HFFc6 (cell line): ENCODE results near the gene PABPC4L. TPM values are rescaled to one million over a fixed set of nuclear protein-coding genes. Genes with fewer than 3 reads are reported as not detected.
"Not testable (repeated sequence)": the region's sequence is repeated elsewhere in the genome, so short reads cannot be mapped to it uniquely, and the experiment has no call there.

ENCODE experiments used
- DNase-seq: peaks from one replicate; pipeline ENCODE4 v3.0.0-alpha.2; 2018
- H3K27ac Mint-ChIP-seq: 2 replicates; pipeline ENCODE4 v1.8.0; 2020; ENCODE audit warnings: mild to moderate bottlenecking, mixed read lengths
- H3K27me3 Mint-ChIP-seq: 2 replicates; pipeline ENCODE4 v1.8.0; 2021; ENCODE audit warnings: mild to moderate bottlenecking, moderate library complexity, mixed read lengths; ENCODE audit not compliant: insufficient read depth
- H3K36me3 Mint-ChIP-seq: 2 replicates; pipeline ENCODE4 v1.8.0; 2021; ENCODE audit warnings: low read depth, mixed read lengths
- H3K4me1 Mint-ChIP-seq: 2 replicates; pipeline ENCODE4 v1.8.0; 2020; ENCODE audit warnings: low read depth, mixed read lengths
- H3K4me3 Mint-ChIP-seq: 2 replicates; pipeline ENCODE4 v1.8.0; 2020; ENCODE audit warnings: mild to moderate bottlenecking, moderate library complexity, mixed read lengths
- H3K9me3 Mint-ChIP-seq: 2 replicates; pipeline ENCODE4 v1.8.0; 2020; ENCODE audit warnings: mild to moderate bottlenecking, mixed read lengths
- total RNA-seq, 6 experiments: library from RNA; stranded (reverse); fragmentation: NEBNext Ultra II Directional; extraction: Animal tissue kit (Norgen Biotek cat#: 25700); gene quantifications; 2 replicates in 1 of 6; 3 replicates in 5 of 6; pipeline ENCODE4 v1.2.3, GENCODE V29; 2021
- TF ChIP-seq, protein P1 (sequence below): fragments of 200-600 bp; sonication (generic); IDR thresholded peaks from 2 replicates; pipeline ENCODE4 v1.5.0; 2021; ENCODE audit warnings: antibody characterized with exemption, mild to moderate bottlenecking

The PABPC4L gene
- total RNA-seq, 6 experiments from 2014 or later: 0.61 to 2.9 (median 0.67) TPM

DNA sequence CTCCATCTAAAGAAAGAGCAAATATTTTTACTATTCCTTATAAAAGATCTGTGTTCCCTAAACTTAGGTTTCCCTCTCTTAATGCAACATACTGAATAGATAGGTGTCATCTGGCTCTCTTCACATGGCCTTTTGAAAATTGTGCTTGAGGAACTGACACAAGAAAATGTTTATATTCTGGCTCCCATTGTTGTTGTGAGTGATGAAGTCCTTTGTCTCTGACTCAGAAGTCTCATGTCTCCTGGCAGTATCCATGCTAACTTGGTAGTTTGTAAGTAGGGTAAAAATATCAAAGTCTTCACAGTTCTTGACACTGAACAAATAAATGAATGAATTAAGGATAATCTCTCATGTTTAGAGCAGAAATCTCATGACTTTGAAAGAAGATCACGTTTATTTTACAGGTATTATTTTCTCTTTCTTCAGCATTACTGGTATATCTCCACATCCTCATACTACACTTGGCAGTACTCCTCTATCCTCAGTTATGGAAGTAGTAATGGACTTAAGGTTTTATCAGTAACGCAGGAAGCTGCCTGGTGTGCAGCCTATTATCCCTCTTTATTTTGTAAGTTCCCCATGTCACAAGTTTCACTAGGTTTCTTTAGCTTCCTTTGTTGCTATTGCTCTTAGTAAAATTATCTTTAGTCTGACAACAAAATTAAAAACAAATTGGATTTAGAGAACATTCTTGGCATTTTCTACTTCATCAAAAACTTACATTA, 14.2 kb upstream of the PABPC4L start:
- H3K4me1 Mint-ChIP-seq: peaks cover 28% of the 10 kb centered on the region
- H3K27ac Mint-ChIP-seq: peak overlapping the region; percentile 75
- H3K36me3 Mint-ChIP-seq: peaks cover 4% of the 10 kb centered on the region; the same call in 1 of the 2 replicates
- H3K27me3 Mint-ChIP-seq: no peaks in the 10 kb centered on the region
- TF ChIP-seq, protein P1, sequence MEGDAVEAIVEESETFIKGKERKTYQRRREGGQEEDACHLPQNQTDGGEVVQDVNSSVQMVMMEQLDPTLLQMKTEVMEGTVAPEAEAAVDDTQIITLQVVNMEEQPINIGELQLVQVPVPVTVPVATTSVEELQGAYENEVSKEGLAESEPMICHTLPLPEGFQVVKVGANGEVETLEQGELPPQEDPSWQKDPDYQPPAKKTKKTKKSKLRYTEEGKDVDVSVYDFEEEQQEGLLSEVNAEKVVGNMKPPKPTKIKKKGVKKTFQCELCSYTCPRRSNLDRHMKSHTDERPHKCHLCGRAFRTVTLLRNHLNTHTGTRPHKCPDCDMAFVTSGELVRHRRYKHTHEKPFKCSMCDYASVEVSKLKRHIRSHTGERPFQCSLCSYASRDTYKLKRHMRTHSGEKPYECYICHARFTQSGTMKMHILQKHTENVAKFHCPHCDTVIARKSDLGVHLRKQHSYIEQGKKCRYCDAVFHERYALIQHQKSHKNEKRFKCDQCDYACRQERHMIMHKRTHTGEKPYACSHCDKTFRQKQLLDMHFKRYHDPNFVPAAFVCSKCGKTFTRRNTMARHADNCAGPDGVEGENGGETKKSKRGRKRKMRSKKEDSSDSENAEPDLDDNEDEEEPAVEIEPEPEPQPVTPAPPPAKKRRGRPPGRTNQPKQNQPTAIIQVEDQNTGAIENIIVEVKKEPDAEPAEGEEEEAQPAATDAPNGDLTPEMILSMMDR: no peak
- H3K9me3 Mint-ChIP-seq: peaks cover 4% of the 10 kb centered on the region; the same call in 1 of the 2 replicates
- H3K4me3 Mint-ChIP-seq: peak overlapping the region; percentile 14; the same call in 1 of the 2 replicates
- DNase-seq: peak; percentile 9

- H3K36me3 Mint-ChIP-seq, H3K4me1 Mint-ChIP-seq, DNase-seq, H3K27me3 Mint-ChIP-seq, H3K27ac Mint-ChIP-seq, H3K4me3 Mint-ChIP-seq: not testable (repeated sequence)
- H3K9me3 Mint-ChIP-seq: peaks cover 20% of the 10 kb centered on the region
Measured at GRCh38 chr4:134207955-134208354, 6.4 kb upstream of the PABPC4L start.

DNA sequence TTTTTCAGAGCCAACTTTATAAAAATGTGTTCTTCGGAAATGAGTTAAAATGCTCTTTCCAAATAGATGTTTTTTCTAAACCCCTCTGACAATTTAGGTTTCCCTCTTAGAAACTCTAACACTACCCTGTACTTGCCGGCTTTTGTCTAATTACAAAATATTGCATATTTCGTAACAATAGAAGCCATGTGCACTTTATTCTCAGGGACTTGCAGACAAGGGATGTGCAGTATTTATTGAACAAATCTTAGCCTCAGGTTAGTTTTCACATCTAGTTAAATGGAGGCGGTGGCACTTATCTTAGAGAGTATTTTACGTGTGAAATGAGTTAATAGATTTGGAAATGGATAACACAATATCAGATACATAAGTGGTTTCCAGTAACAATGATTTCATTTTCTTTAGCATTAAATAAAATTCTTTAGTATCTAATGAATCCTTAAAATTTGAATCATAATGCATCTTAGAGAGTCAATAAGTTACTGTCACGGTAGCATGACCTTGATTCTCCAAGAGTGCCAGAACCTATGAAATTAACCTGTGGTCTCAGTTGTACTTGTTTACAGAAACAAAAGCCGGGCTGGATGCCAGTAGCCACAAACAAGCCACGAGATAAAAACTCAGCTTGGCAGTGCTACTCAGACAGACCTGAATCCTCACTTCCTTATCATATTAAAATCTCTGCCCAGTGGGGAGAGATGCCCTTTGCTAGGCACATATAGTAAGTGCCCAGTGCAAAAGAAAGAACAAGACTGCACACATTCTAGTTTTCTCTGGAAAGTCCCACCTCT, 772 bp upstream of the PABPC4L start:
- DNase-seq: peak; percentile 20
- Mint-ChIP-seq H3K4me3 (peak overlapping the region; percentile 34), H3K4me1 (peaks cover 23% of the 10 kb centered on the region), H3K27ac (no peak overlapping the region; the same call in 1 of the 2 replicates), H3K27me3 (no peaks in the 10 kb centered on the region), H3K36me3 (peaks cover 10% of the 10 kb centered on the region; the same call in 1 of the 2 replicates), H3K9me3 (peaks cover 11% of the 10 kb centered on the region)
- TF ChIP-seq, protein P1: no peak

GRCh38 chr4:134200811-134201215, 776 bp downstream of the PABPC4L start:
- peak overlapping the region; percentile 82 for H3K4me3 Mint-ChIP-seq

DNA sequence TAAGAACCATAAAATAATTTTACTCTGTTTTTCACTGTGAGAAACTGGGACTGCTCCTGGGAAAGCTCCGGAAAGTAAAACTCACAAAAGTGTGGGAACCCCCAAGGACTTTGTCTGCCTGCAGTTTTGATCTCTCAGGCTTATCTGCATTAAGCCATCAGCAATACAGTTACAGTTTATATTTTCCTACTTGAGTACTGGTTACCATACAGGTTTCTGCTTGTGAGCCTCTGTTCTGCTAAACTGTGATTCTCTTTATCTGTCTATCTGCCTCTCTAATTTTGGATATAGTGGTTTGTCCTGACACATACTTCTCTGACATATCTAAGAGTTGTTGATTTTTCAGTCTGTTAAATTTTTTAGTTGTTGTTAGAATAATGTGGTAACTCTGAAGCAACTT, 11.6 kb downstream of the PABPC4L start:
- Mint-ChIP-seq H3K27me3 (no peaks in the 10 kb centered on the region), H3K4me3 (no peak overlapping the region), H3K36me3 (no peaks in the 10 kb centered on the region), H3K27ac (no peak overlapping the region), H3K9me3 (peaks cover 10% of the 10 kb centered on the region), H3K4me1 (no peaks in the 10 kb centered on the region)
- TF ChIP-seq, protein P1: no peak
- DNase-seq: no peak

More at GRCh38 chr4:134200811-134201215, 776 bp downstream of the PABPC4L start:
- peaks cover 23% of the 10 kb centered on the region for H3K4me1 Mint-ChIP-seq
- DNase-seq: no peak
- no peaks in the 10 kb centered on the region for H3K27me3 Mint-ChIP-seq
- TF ChIP-seq, protein P1: no peak
- peaks cover 9% of the 10 kb centered on the region; the same call in 1 of the 2 replicates for H3K36me3 Mint-ChIP-seq
- peaks cover 5% of the 10 kb centered on the region; the same call in 1 of the 2 replicates for H3K9me3 Mint-ChIP-seq
- peak overlapping the region; percentile 80 for H3K27ac Mint-ChIP-seq

DNA sequence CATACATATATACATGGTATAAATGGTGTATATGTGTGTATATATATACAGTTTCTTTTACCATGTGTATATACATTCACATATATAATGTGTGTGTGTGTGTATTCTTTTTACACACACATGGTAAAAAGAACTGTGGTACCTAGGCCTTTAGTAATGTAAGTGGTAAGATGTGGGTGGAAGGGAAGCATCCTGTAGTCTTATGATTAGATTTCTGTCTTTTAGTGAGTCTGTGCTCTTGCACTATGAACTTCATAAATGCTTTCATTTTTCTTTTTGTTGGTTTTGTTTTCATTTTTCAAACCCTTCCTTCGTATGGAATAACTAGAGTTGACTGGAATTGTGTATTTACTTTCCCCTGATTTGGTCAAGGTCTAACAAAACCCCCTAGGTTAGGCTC, 12.1 kb downstream of the PABPC4L start:
- no peak overlapping the region for H3K4me3 Mint-ChIP-seq
- no peaks in the 10 kb centered on the region for H3K36me3 Mint-ChIP-seq
- no peak for DNase-seq
- H3K27me3 Mint-ChIP-seq: no peaks in the 10 kb centered on the region
- H3K4me1 Mint-ChIP-seq: no peaks in the 10 kb centered on the region
- no peak overlapping the region for H3K27ac Mint-ChIP-seq
- TF ChIP-seq, protein P1: no peak
- H3K9me3 Mint-ChIP-seq: peaks cover 10% of the 10 kb centered on the region
